IPS-20b (cell line): ENCODE data around the gene BBS9.

ENCODE experiments used
- H3K27ac ChIP-seq: one replicate; pipeline ENCODE4 v1.5.1; 2013; ENCODE audit warnings: low read length
- H3K27me3 ChIP-seq: 2 replicates; pipeline ENCODE4 v1.6.1; 2013; ENCODE audit warnings: mild to moderate bottlenecking, low read length, inconsistent platforms; ENCODE audit not compliant: insufficient read depth
- H3K36me3 ChIP-seq: 2 replicates; pipeline ENCODE4 v1.6.1; 2013; ENCODE audit warnings: low read depth, mild to moderate bottlenecking, inconsistent platforms, low read length, moderate library complexity; ENCODE audit not compliant: insufficient read depth
- H3K4me1 ChIP-seq: 2 replicates; pipeline ENCODE4 v1.6.1; 2013; ENCODE audit warnings: mild to moderate bottlenecking, control low read depth, inconsistent platforms, low read length, moderate library complexity; ENCODE audit not compliant: insufficient read depth
- H3K4me3 ChIP-seq: 2 replicates; pipeline ENCODE4 v1.5.1; 2013; ENCODE audit warnings: mild to moderate bottlenecking, low read length, inconsistent platforms
- H3K9ac ChIP-seq: 2 replicates; pipeline ENCODE4 v1.6.1; 2013; ENCODE audit warnings: low read depth, mild to moderate bottlenecking, inconsistent platforms, low read length, moderate library complexity
- H3K9me3 ChIP-seq: 2 replicates; pipeline ENCODE4 v1.6.1; 2013; ENCODE audit warnings: mild to moderate bottlenecking, low read depth, low read length, inconsistent platforms; ENCODE audit not compliant: insufficient read depth

Gene BBS9

DNA sequence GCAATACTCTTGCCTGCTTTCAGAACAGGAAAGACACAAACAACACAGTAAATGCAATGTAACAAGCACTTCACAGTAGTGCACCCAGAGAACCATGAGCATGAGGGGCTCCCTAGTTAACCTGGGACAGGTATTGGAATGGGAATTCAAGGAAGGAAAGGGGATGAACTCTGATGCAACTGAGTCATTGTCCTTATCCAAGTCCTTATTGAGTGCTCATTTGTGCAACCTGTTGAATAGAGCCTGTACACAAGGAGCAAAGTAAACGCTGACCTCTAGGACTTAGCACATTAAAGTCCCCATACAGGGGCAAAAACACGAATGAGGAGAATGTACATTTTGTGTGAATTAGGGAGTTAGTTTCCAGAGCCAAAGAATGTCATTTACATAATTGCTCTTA lies 499.5 kb downstream of the BBS9 start:
- Histone ChIP-seq H3K4me1 (peaks cover 7% of the 10 kb centered on the region; the same call in 1 of the 2 replicates), H3K9me3 (no peaks in the 10 kb centered on the region), H3K9ac (no peak overlapping the region)

GRCh38 chr7:33630359-33630758 lies 501.0 kb downstream of the BBS9 start:
- H3K9me3 ChIP-seq = no peaks in the 10 kb centered on the region
- no peaks in the 10 kb centered on the region for H3K36me3 ChIP-seq
- H3K4me3 ChIP-seq = no peak overlapping the region
- no peaks in the 10 kb centered on the region for H3K27me3 ChIP-seq
- no peak overlapping the region for H3K9ac ChIP-seq
- no peak overlapping the region for H3K27ac ChIP-seq
- peaks cover under 1% of the 10 kb centered on the region; the same call in 1 of the 2 replicates for H3K4me1 ChIP-seq

More for the DNA sequence above, 499.5 kb downstream of the BBS9 start:
- Histone ChIP-seq H3K27me3 (no peaks in the 10 kb centered on the region), H3K27ac (no peak overlapping the region), H3K36me3 (no peaks in the 10 kb centered on the region), H3K4me3 (no peak overlapping the region)

DNA sequence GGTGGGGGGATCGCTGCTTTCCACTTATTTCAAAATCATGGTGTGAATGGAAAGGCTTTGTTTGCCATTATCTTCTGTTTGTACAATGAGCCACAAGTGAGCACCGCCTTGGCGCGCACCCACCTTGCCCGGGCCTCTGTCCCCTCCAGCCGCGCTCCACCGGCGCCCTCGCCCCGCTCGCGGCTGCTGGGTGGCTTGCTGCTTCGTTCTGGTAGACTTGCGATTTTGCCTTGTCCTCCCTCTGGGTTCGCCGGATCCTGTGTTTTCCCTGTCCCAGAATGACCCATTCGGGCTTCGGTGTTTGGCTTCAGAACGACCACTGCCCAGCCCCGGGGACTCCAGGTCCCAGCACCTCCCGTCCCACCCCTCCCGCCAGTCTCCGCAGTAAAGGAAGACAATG lies 503.0 kb downstream of the BBS9 start:
- no peak overlapping the region for H3K27ac ChIP-seq
- H3K36me3 ChIP-seq = no peaks in the 10 kb centered on the region
- H3K27me3 ChIP-seq = no peaks in the 10 kb centered on the region
- no peak overlapping the region for H3K9ac ChIP-seq
- H3K4me1 ChIP-seq = no peaks in the 10 kb centered on the region
- no peak overlapping the region for H3K4me3 ChIP-seq
- no peaks in the 10 kb centered on the region for H3K9me3 ChIP-seq

GRCh38 chr7:33632840-33633525 lies 503.6 kb downstream of the BBS9 start:
- no peak overlapping the region for H3K9ac ChIP-seq
- H3K4me3 ChIP-seq = no peak overlapping the region
- no peaks in the 10 kb centered on the region for H3K9me3 ChIP-seq
- H3K27ac ChIP-seq = no peak overlapping the region
- H3K4me1 ChIP-seq = no peaks in the 10 kb centered on the region
- H3K27me3 ChIP-seq = no peaks in the 10 kb centered on the region
- no peaks in the 10 kb centered on the region for H3K36me3 ChIP-seq

DNA sequence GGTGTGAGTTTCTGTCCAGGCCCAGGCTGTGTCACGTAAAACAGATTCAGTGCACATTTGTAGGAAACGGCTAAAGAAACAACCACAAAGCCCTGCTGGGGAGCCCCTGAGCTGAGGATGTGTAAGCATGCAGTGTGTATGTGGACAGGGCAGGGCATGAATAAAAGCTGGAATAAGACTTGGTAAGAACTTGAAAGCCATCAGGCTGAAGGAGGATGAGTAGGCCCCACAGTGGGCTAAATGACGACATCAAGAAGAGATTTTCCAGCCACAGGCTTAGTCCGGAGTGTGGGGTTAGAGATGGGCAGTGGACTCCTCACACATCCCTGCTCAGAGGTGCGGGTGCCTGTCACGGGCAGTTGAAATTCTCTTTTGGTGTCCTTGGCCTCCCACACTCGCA lies 505.2 kb downstream of the BBS9 start:
- H3K4me1 ChIP-seq = no peaks in the 10 kb centered on the region
- H3K27ac ChIP-seq = no peak overlapping the region
- H3K36me3 ChIP-seq = no peaks in the 10 kb centered on the region
- H3K27me3 ChIP-seq = no peaks in the 10 kb centered on the region
- H3K9ac ChIP-seq = no peak overlapping the region
- H3K9me3 ChIP-seq = no peaks in the 10 kb centered on the region
- H3K4me3 ChIP-seq = no peak overlapping the region

GRCh38 chr7:33636359-33636758 lies 507.0 kb downstream of the BBS9 start:
- no peaks in the 10 kb centered on the region for H3K9me3 ChIP-seq
- H3K27me3 ChIP-seq = no peaks in the 10 kb centered on the region
- H3K9ac ChIP-seq = no peak overlapping the region
- H3K36me3 ChIP-seq = no peaks in the 10 kb centered on the region
- no peaks in the 10 kb centered on the region for H3K4me1 ChIP-seq
- H3K4me3 ChIP-seq = no peak overlapping the region
- no peak overlapping the region for H3K27ac ChIP-seq

DNA sequence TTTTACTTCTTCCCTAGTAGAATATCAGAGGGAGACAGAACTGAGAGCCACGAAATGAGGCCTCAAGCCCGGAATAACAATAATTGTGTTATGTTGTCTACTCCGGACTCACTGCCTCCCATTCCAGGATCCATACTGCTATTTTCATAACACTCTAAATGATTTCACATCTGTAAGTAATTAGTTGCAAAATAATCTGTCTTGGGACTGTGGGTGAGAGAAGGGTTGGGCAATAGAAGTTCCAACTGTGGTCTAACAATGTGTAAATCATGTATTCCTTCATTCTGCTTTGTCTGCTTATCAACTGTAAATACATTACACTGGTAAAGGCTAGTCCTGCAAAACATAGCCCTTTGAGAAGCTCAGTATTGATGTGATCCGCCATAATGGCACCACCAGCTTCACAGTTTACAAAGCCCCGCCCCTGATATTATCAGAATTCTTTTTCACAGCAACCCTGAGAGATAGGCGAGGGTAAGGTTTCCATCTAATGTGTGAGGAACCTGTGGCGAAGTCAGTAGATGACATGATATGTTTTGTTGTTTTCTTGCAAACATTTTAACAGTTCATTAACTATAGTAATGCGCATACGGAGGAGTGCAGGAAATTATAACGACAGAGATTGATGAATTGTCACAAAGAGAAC lies 510.3 kb downstream of the BBS9 start:
- H3K9ac ChIP-seq = no peak overlapping the region

DNA sequence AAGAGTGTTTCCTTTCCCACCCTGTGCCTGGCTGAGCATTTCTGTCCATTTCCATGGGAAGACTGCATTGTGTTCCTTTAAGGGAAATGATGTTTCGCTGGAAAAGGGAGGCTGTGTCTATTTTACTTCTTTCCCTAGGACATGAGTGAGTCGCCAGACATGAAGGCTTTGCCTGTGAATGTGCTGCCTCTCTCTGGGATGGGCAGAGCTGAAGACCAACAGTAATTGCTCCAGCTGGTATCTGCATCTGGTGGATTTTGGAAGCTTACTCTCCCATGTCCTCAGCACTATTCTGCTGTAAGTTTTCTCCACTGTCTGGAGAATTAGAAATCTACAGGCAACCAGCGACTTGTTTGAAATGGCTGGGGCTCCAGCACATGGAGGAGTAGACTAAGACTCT lies 511.4 kb downstream of the BBS9 start:
- no peak overlapping the region for H3K9ac ChIP-seq
- no peaks in the 10 kb centered on the region for H3K9me3 ChIP-seq
- H3K27ac ChIP-seq = no peak overlapping the region
- H3K4me1 ChIP-seq = no peaks in the 10 kb centered on the region
- H3K36me3 ChIP-seq = no peaks in the 10 kb centered on the region
- H3K27me3 ChIP-seq = no peaks in the 10 kb centered on the region
- H3K4me3 ChIP-seq = no peak overlapping the region

More for the DNA sequence above, 510.3 kb downstream of the BBS9 start:
- Histone ChIP-seq H3K4me1 (no peaks in the 10 kb centered on the region), H3K27ac (no peak overlapping the region), H3K36me3 (no peaks in the 10 kb centered on the region), H3K9me3 (no peaks in the 10 kb centered on the region), H3K27me3 (no peaks in the 10 kb centered on the region), H3K4me3 (no peak overlapping the region)

- Histone ChIP-seq H3K27ac (no peak overlapping the region), H3K4me1 (no peaks in the 10 kb centered on the region), H3K27me3 (no peaks in the 10 kb centered on the region), H3K36me3 (no peaks in the 10 kb centered on the region), H3K4me3 (no peak overlapping the region), H3K9ac (no peak overlapping the region), H3K9me3 (no peaks in the 10 kb centered on the region)
Observed at GRCh38 chr7:33642312-33642711, 512.9 kb downstream of the BBS9 start.

GRCh38 chr7:33643530-33643929 lies 514.2 kb downstream of the BBS9 start:
- Histone ChIP-seq H3K36me3 (no peaks in the 10 kb centered on the region), H3K4me1 (no peaks in the 10 kb centered on the region), H3K27me3 (no peaks in the 10 kb centered on the region), H3K9me3 (no peaks in the 10 kb centered on the region), H3K4me3 (no peak overlapping the region), H3K27ac (no peak overlapping the region), H3K9ac (no peak overlapping the region)

- Histone ChIP-seq H3K27me3 (no peaks in the 10 kb centered on the region), H3K4me3 (no peak overlapping the region), H3K27ac (no peak overlapping the region), H3K36me3 (no peaks in the 10 kb centered on the region), H3K9me3 (no peaks in the 10 kb centered on the region), H3K9ac (no peak overlapping the region), H3K4me1 (no peaks in the 10 kb centered on the region)
Observed at GRCh38 chr7:33644489-33644888, 515.1 kb downstream of the BBS9 start.

DNA sequence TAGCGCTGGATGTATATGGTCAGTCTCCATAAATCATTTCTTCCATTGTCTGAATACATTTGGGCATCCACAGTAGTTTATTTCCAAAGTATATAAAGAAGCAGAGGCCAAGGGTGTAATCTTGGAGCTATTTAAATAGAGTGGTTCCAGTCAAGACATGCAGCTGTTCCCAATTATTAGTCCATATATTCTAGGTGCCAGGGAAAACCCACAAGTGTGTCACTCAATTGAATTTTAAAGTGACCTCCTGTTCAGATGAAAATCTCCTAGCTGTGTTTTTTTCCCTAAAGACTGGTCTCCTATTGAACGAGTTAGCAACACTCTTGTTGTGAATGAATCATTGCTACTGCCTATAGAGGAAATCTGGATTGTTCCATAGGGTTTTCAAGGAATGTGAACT lies 515.7 kb downstream of the BBS9 start:
- Histone ChIP-seq H3K4me1 (no peaks in the 10 kb centered on the region), H3K27me3 (no peaks in the 10 kb centered on the region), H3K36me3 (no peaks in the 10 kb centered on the region), H3K9ac (no peak overlapping the region), H3K9me3 (no peaks in the 10 kb centered on the region), H3K27ac (no peak overlapping the region), H3K4me3 (no peak overlapping the region)
